Measurements from ENCODE around the gene MCIDAS. TPM values are rescaled to one million over a fixed set of nuclear protein-coding genes. Genes with fewer than 3 reads are reported as not detected.

MCIDAS gene
- total RNA-seq, 1 experiment from 2014 or later = 0.39 TPM

- H3K23me2 ChIP-seq (ENCODE audit: insufficient read length, low read depth, low read length, poor library complexity, severe bottlenecking) = peaks cover 29% of the 10 kb centered on the region
- no peak overlapping the region for H2BK20ac ChIP-seq (ENCODE audit: low read depth, low read length, poor library complexity, severe bottlenecking)
- TF ChIP-seq, protein P1, sequence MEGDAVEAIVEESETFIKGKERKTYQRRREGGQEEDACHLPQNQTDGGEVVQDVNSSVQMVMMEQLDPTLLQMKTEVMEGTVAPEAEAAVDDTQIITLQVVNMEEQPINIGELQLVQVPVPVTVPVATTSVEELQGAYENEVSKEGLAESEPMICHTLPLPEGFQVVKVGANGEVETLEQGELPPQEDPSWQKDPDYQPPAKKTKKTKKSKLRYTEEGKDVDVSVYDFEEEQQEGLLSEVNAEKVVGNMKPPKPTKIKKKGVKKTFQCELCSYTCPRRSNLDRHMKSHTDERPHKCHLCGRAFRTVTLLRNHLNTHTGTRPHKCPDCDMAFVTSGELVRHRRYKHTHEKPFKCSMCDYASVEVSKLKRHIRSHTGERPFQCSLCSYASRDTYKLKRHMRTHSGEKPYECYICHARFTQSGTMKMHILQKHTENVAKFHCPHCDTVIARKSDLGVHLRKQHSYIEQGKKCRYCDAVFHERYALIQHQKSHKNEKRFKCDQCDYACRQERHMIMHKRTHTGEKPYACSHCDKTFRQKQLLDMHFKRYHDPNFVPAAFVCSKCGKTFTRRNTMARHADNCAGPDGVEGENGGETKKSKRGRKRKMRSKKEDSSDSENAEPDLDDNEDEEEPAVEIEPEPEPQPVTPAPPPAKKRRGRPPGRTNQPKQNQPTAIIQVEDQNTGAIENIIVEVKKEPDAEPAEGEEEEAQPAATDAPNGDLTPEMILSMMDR (conservative IDR thresholded peaks at IDR 0.05) = no peak
- H3K56ac ChIP-seq (ENCODE audit: insufficient read length, low read depth, low read length) = no peak overlapping the region
- no CpG with 5 or more reads among the region's 8 CpGs for WGBS (ENCODE audit: extremely low coverage, insufficient read length, low lambda C conversion rate)
- no peak overlapping the region for H3K14ac ChIP-seq (ENCODE audit: insufficient read depth, low read length)
- H4K20me1 ChIP-seq (ENCODE audit: control insufficient read depth, insufficient read depth, insufficient read length) = peaks cover 4% of the 10 kb centered on the region
- no peak overlapping the region; a peak in 1 of 5 replicates for H3K4me3 Mint-ChIP-seq
- no peak overlapping the region for H3K4me2 ChIP-seq (ENCODE audit: insufficient read depth, insufficient read length, low read length)
- no peak overlapping the region for H2AK5ac ChIP-seq (ENCODE audit: insufficient read length, low read length)
- no peak overlapping the region for H4K8ac ChIP-seq (replicated peaks; ENCODE audit: insufficient read length, low read depth, low read length)
- peaks cover 0 to 2% (median 0%) of the 10 kb centered on the region in 3 experiments; a peak in 2 of 7 replicates for H3K36me3 Mint-ChIP-seq (ENCODE audit: insufficient read depth in 1 of 3, low read depth in 3 of 3)
- H2BK15ac ChIP-seq (ENCODE audit: low read depth, low read length) = no peak overlapping the region
- H3K27me3 ChIP-seq (ENCODE audit: insufficient read depth, low read length) = peaks cover 85% of the 10 kb centered on the region
- H3K79me2 ChIP-seq (ENCODE audit: insufficient read depth, low read length) = no peaks in the 10 kb centered on the region
- H3K27ac Mint-ChIP-seq = no peak overlapping the region
- peaks cover 3 to 11% of the 10 kb centered on the region in 2 experiments for H3K9me3 Mint-ChIP-seq
- H3K23ac ChIP-seq (ENCODE audit: insufficient read length, low read depth, low read length) = no peak overlapping the region
- DNase-seq = no peak
- H2BK5ac ChIP-seq (ENCODE audit: insufficient read length, low read length) = no peak overlapping the region
- H2BK12ac ChIP-seq (ENCODE audit: insufficient read length, low read depth, low read length) = no peak overlapping the region
- H3K9me3 ChIP-seq (ENCODE audit: control insufficient read depth, low read depth, low read length) = no peaks in the 10 kb centered on the region
- no peak overlapping the region for H4K91ac ChIP-seq (ENCODE audit: insufficient read length, low read depth, low read length)
- H3K27ac ChIP-seq (ENCODE audit: insufficient read length, low read depth, low read length) = no peak overlapping the region
- H2AFZ ChIP-seq (ENCODE audit: low read length) = no peak overlapping the region
- H3K4ac ChIP-seq (ENCODE audit: low read depth, low read length) = no peak overlapping the region
- H3K4me1 ChIP-seq (ENCODE audit: insufficient read depth, low read length) = no peaks in the 10 kb centered on the region
- no peaks in the 10 kb centered on the region for H3K79me1 ChIP-seq (ENCODE audit: insufficient read depth, low read depth, low read length, poor library complexity, severe bottlenecking)
- H3K27me3 Mint-ChIP-seq (ENCODE audit: low read depth) = peaks cover 96% of the 10 kb centered on the region
- peaks cover 31 to 40% of the 10 kb centered on the region in 2 experiments for H3K4me1 Mint-ChIP-seq
- H4K5ac ChIP-seq (ENCODE audit: insufficient read length, low read depth, low read length) = no peak overlapping the region
- no peak overlapping the region for H3K9ac ChIP-seq (ENCODE audit: extremely low read depth, insufficient read length, low read length)
- no peak overlapping the region for H2BK120ac ChIP-seq (ENCODE audit: low read depth, low read length, poor library complexity, severe bottlenecking)
- H3K18ac ChIP-seq (ENCODE audit: insufficient read length, low read depth, low read length) = no peak overlapping the region
- no peak overlapping the region for H3T11ph ChIP-seq (ENCODE audit: low read length)
Observed at GRCh38 chr5:55230086-55230629, 3.0 kb upstream of the MCIDAS start.
